ENCODE measurements around the gene IGF2BP1.

IGF2BP1 gene

DNA sequence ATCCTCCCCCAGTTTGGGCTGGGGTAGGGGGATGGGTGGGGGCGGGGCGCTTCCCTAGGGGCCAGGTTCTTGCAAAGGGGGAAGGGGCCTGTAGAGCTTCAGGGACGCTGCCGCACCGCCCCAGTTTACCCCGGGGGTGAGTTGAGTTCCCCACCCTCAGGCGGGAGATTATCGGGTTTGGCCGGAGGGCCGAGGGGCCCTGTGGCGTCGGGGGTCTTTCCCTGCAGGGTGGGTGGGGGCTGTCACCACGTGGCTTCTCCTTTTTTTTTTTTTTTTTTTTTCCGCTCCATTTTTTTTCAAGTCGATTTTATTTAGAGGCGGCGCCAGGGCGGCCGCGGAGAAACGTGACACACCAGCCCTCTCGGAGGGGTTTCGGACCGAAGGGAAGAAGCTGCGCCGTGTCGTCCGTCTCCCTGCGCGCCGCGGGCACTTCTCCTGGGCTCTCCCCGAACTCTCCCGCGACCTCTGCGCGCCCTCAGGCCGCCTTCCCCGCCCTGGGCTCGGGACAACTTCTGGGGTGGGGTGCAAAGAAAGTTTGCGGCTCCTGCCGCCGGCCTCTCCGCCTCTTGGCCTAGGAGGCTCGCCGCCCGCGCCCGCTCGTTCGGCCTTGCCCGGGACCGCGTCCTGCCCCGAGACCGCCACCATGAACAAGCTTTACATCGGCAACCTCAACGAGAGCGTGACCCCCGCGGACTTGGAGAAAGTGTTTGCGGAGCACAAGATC is at the start of gene IGF2BP1:
Gene IGF2BP1 (plus strand): TSS at position 283 of the 724 bp plus-strand sequence. CDS start 361 bp downstream, at position 644.
- peak; percentile 28 for DNase-seq

DNA sequence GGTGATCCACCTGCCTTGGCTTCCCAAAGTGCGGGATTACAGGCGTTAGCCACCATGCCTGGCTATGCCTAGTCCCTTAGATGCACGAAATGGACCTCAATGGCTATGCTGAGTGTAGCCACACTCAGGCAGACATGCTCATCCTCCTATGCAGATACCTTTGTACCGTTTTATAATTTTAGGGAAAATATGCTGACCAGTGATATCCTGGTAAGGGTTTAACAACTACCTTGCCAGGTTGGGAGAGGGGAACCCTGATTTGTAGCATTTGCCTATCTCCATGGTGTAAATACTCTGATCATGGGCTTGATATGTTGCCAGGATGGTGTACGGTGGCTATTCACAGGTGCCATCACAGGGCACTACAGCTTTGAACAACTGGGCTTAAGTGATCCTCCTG is 45.6 kb upstream of the IGF2BP1 start:
- DNase-seq = no peak

DNA sequence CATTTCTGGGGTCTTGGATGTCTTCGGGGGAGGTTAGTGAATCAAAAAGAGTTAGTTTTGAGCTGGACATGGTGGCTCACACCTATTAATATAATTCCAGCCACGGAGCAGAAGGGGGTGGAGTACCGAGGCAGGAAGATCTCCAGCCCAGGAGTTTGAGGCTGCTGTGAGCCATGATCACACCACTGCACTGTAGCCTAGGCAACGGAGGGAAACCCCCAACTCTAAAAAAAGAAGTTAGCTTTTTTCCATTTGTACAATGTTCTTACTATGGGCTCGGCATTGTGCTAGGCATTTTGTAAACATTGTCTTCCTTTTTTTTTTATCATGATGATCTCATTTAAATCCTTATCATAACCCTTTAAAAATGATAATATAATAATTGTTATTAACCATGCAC is 44.3 kb upstream of the IGF2BP1 start:
- DNase-seq = no peak

DNA sequence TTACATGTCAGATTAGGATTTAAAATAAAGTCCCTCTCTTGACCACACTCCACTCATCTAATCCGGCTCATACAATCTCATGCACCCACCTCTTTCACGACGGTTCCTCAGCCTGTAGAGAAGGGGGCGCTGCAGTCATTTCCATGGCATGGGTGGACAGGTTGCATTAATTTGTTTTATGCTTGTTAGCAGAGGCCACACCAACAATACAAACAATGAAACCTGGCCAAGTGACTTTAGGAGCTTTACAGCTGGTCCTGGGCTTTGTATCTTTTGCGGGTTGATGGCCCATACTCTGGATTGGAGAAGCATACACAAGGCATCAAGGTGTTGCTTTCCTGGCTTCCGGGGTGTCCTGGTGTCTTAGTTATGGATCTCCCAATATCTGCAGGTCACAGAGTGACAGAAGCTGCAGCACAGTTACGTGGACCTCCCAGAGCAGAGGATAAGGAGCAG is 42.9 kb upstream of the IGF2BP1 start:
- no peak for DNase-seq

DNA sequence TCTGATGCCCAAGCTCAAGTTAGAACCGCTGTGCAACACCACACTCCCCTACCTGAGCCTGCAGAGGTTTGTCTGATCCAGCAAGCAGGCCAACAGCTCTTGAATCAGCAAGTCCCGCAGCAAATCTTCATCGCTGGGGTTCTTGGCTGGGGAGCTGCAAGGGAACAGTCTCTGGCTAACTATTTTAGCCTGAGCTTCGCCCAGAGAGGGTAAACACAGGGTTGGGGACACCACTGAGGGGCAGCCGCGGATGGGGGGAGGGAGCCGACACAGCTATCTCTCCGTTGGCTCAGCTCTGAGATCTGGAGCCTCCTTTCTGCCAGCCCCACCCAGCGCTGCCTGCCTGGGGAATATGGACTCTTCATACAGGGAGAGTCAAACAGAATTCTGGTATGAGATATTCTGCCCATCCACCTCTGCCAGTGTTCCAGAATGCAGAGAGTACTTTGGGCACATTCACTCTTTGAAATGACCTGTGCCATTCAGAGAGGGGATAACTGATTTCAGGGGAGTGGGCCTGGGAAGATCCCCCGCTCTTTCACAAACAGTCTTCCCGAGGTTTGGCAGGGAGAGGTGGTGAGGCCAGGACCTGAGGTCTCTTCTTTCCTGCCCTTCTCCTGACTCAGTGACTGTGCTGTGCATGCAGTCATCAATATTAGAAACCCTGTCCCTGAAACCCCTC is 36.2 kb upstream of the IGF2BP1 start:
- no peak for DNase-seq

DNA sequence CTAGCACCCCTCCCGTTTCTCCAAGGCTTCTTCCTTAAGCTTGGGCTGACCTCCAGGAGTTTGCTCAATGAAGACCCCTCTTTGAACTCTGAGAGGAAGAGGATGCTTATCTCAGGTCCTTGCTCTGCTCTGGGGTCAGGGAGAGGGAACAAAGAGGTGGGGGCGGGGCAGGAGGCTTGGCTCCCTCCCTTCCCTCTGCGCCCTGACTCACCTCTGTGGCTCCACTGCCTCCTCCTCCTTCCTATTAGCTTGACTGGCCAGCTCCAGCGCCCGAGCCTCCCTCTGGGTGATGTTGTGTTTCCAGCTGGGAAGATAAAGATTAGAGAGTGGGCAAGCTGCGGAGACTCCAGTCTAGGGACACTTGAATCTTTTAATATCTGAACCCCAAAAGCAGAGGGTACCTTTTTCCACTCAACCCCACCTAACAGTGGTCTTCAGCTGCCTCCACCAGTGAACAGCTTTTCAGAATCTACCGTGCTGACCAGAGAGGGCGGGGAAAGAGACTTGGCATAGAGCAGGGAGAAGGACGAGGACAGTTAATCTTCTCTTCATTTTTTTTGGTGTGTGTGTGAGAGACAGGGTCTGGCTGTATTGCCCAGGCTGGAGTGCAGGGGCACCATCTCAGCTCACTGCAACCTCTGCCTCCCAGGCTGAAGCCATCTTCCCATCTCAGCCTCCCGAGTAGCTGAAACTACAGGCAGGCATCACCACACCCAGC is 35.5 kb upstream of the IGF2BP1 start:
- no peak for DNase-seq

DNA sequence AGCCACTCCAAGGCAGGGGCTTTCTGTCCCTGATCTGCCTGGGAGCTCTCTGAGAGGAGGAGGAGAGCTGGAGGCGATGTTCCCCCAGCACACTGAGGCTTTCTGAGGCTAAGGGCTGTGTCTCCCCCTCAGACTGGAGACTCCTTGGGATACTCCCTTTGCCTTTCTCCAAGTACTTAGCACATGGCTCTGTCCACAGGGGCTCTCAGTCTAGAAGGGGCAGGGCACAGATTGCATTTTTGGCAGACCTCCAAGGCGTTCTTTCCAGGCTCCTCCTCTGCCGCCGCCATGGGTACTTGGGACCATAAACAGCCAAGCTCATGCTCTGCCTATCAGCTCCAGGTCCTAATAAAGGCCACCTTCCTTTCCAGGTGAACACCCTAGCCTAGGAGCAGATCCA is 27.0 kb upstream of the IGF2BP1 start:
- DNase-seq = no peak

DNA sequence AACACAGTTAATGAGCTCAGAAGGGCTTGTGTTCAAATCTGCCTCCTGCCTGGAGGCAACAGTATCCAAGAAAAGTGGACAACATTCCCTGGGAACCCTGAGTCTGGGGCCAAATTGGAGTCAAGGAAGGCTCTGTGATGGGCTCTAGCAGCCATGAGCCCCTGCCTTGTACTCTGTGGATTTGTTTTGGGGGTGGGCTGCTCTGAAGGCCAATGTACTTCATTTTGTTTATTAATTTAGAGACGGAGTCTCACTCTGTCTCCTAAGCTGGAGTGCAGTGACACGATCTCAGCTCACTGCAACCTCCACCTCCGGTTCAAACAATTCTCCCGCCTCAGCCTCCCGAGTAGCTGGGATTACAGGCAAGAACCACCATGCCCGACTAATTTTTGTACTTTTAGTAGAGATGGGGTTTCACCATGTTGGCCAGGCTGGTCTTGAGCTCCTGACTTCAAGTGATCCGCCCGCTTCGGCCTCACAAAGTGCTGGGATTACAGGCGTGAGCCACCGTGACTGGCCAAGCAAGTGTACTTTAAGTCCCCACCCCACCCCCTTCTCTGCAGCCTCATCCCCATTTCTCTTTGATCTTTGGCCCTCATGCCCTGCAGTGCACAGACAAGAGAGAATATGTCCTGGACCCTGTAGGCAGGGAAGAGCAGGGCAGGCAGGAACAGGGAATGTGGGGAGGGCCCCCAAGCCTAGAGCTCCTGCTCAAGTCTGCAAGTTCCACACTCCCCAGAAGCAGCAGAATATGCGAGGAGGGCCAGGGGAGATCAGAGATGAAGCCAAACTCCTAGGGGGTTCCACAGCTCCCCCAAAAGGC is 26.1 kb upstream of the IGF2BP1 start:
- no peak for DNase-seq

DNA sequence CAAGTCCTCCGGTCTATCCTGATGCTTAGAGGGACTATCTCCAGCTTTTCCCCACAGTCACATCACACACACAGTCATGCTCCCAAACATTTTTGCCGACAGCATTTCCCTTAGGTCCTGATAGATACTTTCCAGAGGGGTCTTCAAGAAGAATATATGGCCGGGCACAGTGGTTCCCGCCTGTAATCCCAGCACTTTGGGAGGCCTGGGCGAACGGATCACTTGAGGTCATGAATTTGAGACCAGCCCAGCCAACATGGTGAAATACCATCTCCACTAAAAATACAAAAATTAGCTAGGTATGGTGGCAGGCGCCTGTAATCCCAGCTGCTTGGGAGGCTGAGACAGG is 24.5 kb upstream of the IGF2BP1 start:
- DNase-seq = no peak

DNA sequence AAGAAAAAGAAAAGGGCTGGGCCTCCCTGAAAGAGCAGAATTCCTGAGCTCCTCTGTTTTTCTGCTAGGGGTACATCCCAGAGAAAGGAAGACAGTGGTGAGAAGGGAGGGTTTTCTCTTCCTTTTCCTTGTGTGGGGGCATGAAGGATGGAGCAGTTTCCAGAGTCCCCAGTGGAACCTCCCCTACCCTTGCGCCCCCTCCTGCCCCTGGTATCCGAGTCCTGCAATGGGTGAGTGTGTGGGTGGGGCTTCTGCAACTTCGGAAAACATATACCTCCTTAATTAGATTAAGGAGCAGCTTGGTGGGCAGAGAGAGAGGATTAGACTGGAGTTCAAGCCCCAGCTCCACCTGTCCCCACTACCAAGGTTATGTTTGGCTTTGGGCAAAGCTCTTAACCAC is 23.4 kb upstream of the IGF2BP1 start:
- no peak for DNase-seq

DNA sequence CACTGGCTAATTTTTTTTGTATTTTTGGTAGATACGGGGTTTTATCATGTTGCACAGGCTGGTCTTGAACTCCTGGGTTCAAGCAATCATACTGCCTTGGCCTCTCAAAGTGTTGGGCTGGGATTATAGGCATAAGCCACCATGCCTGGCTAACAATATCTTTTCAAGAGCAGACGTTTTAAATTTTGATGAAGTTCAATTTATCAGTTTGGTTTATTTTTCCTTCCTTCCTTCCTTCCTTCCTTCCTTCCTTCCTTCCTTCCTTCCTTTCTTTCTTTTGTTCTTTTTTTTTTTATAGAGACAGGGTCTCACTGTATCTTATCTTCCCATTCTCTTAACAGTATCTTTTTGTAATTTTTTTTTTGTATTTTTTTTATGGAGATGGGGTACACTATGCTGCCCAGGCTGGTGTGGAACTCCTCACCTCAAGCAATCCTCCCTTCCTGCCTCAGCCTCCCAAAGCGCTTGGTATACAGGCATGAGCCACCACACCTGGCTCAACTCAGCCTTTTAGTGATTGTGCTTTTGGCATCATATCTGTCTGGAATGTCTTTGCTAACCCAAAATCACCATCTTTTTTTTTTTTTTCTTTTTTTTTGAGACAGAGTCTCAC is 15.2 kb upstream of the IGF2BP1 start:
- DNase-seq = no peak

DNA sequence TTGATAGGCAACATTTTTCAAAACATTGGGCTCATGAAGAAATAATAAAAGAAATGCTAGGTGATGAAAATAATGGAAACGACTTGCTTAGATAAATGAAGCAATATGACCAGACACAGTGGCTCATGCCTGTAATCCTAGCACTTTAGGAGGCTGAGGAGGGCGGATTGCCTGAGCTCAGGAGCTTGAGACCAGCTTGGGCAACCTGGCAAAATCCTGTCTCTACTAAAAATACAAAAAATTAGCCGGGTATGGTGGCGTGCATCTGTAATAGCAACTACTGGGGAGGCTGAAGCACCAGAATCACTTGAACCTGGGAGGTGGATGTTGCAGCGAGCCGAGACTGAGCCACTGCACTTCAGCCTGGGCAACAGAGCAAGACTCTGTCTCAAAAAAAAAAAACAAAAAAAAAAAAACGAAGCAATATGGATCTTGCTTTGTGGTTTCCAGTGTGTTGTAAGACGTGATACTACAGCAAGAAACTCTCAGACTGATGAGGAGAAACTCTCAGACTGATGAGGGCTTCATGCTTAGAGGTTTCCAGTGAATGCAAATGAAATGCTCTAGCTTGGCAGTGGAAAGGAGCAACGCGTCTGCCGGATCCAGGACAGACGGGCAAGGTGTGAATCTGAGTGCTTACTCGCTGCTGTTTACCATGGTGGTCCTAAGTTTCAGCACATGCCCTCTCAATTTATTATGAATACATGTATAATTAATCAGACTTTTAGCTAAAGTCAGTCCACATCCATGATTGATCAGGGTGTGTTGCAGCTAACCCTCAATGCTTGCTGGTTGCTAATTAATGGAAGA is 11.5 kb upstream of the IGF2BP1 start:
- DNase-seq = no peak

DNA sequence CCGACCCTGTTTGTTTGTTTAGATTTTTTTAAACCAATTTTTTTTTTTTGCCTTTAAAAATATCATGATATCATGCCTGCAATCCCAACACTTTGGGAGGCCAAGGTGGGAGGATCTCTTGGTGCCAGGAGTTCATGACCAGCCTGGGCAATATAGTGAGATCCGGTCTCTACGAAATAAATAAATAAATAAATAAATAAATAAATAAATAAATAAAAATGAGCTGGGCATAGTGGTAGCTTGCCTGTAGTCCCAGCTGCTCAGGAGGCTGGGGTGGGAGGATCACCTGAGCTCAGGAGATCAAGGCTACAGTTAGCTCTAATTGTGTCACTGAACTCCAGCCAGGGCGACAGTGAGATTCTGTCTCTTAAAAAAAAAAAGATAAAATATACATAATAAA is 8.1 kb upstream of the IGF2BP1 start:
- DNase-seq = no peak

DNA sequence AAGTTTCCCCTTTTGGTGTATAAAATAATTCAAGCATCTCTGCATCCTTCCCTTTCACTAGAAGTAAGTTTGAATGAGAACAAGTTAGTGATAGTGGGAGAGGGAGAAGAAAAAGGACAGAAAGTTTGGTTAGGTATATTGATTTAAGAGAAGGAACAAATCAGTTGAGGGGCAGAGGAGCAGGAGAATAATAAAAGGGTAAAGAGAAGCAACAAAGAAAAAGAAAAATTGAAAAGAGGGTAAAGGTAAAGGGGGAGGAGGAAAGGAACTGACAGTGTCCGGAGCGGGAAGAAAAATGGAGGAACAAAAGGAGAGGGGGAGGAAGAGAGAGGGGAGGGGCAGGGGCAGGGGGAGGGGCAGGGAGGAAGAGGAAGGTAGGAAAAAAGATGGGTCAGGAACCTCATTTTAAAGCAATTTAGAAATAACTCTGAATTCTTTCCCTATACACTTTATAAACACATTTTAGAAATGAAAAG is 6.3 kb upstream of the IGF2BP1 start:
- DNase-seq = no peak

DNA sequence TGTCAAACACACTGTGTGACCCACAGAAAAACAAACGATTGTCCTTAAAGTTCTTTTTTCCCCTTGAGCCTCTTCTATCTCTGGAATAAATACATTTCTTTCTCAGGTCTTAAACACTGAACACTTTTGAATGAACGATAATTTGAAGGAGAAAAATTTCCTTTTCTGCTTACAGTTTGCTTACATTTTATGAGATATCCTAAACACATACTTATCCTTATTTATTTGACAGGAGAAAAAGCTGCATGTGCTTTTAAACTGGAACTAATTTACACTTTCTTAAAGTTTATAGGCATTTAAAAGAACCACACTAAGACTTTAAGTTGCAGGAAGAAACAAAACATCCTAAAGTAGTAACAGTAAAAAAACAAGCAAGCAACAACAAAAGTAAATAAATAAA is 4.7 kb upstream of the IGF2BP1 start:
- no peak for DNase-seq

DNA sequence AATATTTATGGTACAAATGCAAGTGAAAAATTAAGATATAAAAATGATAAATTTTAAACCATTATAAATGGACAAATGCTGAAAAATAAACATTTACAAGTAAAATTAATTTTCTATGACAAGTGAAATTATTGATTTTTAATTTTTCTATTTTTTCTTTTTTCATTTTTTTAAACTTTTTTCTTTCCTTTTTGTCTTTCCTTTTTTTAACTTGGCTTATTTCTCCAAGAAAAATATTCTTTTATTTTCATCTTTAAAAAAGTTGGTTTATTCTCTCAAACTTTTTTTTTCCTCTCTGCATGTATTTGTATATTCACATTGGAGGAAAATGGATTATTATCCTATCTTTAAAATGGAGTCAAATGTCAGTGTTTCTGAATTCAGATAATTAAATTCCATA is 3.9 kb upstream of the IGF2BP1 start:
- no peak for DNase-seq

DNA sequence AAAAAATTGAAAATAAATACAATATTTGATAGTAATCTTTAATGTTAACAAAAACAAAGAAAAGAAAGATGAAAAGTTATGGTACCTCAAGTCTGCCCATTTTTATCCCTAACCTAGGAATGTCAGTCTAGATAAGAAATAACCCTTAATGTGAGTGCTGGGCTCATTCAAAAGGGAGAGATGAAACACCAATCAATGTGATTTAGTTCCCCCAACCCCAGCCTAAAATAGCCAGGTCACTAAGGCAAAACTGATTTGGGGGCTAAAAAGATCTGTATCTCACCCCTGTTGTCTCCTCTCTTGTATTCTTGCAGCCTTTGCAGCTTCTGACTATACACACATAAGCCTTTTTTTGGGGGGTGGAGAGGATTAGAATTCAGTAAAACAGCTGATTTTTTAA is 3.2 kb upstream of the IGF2BP1 start:
- no peak for DNase-seq

DNA sequence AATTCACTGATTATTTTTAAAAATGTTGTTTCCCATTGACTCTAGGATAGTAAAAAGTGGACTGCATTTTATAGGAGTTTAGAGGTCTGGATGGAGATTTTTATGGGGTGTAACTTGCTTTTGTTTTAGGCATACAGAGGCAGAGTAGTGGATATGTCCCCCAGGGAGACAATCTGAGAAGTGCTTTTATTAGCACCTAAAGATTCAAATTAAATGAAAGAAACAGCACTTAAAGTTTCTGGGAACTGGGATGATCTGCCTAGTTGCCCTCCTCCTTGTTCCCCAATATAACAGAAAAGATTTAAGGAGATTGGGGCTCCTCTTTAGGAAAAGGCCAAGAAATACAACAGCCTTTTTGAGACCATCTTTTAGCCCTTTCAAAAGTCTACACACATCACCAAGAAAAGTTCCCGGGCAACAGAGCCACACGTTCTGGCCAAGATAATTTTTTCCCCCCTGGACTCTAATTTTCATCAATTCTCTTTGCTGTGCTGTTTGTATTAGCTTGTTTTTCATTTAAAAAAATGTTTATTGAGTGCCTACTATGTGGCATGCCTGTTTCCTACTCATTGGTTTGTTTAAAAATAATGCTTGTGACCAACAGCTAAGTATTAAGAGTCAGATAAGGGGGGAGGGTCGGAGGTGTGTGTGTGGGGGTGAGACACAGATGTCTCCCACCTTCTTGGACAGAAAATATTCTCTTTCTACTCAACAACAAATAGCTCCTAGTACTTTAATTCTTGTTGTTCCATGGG is 2.5 kb upstream of the IGF2BP1 start:
- DNase-seq = no peak

DNA sequence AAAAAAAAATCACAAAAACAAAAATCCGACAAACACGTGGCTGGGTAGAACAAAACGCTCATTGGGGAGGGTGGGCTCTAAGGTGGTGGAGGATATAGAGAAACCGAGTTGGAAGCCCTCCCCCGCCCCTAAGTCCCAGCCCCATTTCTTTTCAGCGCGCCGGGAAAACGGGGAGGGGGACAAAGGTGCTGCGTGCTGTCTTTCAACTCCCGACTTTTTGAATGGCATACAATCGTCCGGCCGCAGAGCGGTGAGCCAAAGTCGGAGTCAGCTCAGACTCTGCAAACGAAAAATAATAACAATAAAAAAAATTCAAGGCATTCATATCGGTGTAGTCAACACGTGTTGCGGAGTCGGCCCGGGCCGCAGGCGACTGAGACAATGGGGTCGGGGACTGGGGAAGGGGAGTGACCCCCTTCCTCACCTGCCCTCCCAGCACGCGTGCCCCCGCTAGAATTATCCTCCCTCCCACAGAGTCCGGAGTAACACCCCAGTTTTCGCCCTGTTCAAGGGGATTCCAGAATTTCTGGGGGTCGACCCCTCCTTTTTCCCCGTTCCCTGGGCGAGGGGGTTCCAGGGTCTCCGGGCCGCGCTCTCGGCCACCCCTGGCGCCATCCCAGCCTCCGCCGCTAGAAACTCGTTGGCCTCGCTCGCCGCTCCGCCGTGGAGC is 1.7 kb upstream of the IGF2BP1 start:
- no peak for DNase-seq

DNA sequence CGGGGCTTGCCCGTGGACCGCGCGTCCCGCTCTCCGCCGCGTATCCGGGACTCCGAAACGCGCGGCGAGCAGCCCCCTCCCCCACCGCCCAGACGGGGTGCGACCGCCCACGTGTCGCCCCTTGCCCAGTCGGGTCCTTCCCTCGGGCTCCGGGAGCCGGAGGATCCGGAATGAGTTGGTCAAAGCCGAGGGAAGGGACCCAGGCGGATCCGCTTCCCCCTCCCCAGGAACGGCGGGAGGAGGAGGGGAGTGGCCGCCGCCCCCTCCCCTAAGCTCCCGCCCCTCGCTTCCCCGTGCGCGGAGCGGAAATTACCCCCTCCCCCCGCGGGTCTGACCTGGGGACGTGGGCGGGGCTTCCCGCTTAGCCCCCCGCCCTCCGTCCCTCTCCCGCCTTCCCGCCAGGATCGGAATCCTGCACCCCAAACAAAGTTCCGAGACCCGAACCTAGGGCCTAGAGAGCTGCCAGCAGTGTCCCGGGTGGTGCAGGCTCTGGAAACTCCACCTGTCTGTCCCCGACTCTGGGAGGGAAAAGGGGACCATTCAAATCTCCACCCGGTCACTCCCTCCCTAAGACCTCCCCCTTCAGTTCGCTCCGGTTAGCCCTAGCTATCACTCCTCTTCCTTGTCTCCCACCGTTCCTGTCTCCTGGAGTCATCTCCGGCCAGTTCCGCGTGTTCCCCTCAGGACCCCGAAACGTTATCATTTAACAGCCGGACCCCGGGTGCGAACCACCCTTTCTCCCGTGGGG is 1.0 kb upstream of the IGF2BP1 start:
- peak; percentile 3 for DNase-seq

All from stimulated activated CD4-positive, alpha-beta T cell treated with anti-CD3 and anti-CD28 coated beads, Interleukin-12 subunit alpha, Interleukin-12 subunit beta, amount 100 ng/mL, for 4 hours (primary cell).